A549 (cell line): Measurements from ENCODE around the gene RRAGD.

Experiments
- TF ChIP-seq, protein P1 (sequence below): fragments of 450-650 bp; IDR thresholded peaks from 2 replicates; pipeline ENCODE4 v1.6.1; 2014; ENCODE audit warnings: antibody characterized with exemption
- TF ChIP-seq, protein P2 (sequence below): fragments of >200 bp; sonication (Bioruptor Twin); formaldehyde crosslinking; IDR thresholded peaks from 3 replicates; pipeline ENCODE4 v1.5.1; 2016

DNA sequence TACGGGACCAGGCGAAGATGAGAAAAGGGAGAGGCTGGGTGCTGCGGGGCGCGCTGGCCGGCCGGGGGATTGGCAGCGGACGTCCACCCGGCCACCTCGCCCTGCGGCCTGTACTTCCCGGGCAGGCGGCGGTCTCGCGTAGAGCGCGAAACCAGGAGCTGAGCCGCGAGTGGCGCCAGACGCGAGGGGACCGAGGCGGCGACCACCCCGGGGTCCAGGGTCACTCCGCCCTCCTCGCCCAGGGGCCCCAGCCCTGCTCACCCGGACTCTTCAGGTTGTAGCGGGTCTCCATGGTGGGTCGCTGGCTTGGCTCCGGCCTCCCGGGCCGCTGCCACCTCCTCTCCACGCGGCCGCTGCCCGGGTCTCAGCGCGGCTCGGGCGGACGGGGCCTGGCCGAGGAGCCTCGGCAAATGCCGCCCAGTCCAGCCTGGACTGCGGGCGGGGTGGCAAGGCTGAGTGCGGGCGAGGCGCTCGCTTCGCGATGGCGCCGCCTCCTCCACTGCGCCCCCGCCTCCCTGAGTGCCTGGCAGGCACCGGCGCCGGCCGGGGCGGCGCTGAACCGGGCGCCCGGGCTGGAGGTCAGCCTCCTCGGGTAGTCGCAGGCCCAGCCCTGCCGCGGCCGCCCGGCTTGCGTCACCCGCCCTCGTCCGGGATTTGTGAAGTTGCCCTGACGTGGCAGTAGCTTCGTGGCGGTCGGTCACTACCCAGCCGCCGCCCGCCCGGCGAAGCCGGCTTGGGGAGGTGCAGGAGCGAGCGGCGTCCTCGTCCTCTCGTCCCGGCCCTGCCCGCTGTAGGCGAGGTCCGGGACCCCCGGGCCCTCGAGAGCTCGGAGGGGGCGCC, 59.6 kb downstream of the RRAGD start, which contains the start of gene UBE2J1:
- TF ChIP-seq, protein P1, sequence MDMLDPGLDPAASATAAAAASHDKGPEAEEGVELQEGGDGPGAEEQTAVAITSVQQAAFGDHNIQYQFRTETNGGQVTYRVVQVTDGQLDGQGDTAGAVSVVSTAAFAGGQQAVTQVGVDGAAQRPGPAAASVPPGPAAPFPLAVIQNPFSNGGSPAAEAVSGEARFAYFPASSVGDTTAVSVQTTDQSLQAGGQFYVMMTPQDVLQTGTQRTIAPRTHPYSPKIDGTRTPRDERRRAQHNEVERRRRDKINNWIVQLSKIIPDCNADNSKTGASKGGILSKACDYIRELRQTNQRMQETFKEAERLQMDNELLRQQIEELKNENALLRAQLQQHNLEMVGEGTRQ: no peak
- TF ChIP-seq, protein P2, sequence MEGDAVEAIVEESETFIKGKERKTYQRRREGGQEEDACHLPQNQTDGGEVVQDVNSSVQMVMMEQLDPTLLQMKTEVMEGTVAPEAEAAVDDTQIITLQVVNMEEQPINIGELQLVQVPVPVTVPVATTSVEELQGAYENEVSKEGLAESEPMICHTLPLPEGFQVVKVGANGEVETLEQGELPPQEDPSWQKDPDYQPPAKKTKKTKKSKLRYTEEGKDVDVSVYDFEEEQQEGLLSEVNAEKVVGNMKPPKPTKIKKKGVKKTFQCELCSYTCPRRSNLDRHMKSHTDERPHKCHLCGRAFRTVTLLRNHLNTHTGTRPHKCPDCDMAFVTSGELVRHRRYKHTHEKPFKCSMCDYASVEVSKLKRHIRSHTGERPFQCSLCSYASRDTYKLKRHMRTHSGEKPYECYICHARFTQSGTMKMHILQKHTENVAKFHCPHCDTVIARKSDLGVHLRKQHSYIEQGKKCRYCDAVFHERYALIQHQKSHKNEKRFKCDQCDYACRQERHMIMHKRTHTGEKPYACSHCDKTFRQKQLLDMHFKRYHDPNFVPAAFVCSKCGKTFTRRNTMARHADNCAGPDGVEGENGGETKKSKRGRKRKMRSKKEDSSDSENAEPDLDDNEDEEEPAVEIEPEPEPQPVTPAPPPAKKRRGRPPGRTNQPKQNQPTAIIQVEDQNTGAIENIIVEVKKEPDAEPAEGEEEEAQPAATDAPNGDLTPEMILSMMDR: no peak
